HG03354 (cell line): ENCODE results near the gene GRID1.

Source experiments
- ATAC-seq: cut with Tn5 transposase; IDR thresholded peaks from one replicate; pipeline ENCODE4 v1.9.1; 2021; ENCODE audit warnings: mild to moderate bottlenecking; ENCODE audit not compliant: unreplicated experiment, poor library complexity, severe bottlenecking

GRID1 gene

DNA sequence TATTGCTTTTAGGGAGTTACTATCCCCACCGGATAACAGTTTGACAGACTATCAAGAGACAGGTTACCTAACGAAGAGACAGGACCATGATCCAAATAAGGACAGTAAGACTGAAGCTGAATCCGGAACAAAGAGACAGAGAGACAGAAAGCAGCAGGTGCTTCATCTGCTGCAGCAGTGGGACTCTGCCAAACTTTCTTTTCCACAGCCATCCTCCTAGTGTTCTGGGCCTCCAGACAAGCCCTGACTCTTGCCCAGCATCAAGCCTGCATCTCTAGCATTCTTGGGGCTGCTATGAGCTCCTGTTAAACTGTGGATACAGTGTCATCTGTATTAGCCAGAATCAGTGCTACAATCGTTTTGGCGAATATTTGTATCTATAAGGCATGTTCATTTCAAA lies 761.7 kb downstream of the GRID1 start:
- ATAC-seq = no peak

DNA sequence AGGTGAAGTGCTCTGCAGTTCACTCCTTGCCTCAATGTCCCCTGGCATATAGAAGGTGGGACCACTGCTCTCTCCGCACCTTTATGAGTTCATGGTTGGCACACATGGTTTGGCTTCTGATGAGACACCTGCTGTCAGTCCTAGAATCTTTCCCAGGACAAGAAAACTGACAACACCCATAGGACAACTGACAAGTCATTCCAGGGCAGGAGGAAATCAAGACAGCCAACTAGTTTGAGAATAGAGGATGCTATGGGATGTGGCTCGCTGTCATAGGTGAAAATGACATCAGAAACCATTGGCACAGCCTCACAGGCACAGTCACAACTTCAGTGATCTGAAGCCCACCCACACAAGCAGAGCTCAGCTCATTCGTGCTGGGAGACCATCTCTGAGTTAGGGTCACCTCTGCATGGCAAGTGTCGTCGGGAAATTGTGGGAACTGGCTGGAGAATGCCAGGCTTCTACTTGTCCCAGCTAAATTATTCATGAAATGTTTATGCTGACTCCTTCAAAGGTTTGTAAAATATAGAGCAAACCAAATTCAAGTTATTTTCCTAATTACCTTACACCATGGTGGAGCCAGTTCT lies 762.4 kb downstream of the GRID1 start:
- no peak for ATAC-seq

DNA sequence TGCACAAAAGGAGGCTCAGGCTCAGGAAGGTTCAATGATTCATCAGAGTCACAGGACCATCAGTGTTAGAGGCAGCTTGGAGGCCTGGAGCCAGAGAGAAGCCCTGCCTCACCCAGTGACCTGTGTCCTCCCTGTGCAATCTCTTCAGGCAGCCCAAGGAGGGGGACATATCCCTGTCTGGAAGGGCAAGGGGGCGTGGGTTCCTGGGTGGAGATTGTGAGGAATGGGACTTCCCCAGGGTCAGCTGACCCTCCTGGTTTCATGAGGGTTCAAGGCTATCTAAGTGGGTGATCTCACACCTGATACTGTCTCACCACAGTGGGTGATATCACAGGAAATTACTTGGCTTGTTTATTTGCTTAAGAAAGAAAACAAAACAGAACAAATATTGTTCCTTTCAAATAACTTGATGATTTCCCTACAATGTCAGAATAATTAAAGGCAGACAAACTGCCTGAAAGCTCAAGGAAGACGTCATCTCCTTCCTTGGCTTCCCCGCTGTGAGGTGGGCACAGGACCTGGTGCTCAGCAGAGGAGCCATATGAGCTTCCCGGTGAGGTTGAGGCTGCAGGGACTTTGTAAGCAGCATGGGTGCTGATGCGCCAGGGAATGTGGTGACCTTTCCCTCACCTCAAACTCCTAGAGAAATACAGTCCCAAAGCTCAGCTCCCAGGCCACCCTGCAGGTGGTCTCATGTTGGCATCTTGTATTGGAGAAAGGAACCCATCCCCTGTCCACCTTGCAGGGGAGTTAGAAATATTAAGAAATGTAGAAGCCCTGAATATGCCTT lies 763.2 kb downstream of the GRID1 start:
- no peak for ATAC-seq

GRCh38 chr10:85602713-85603112 lies 763.9 kb downstream of the GRID1 start:
- ATAC-seq = no peak

- no peak for ATAC-seq
These were observed 764.3 kb downstream of the GRID1 start for GRCh38 chr10:85602306-85602705.

- no peak for ATAC-seq
These were observed 765.1 kb downstream of the GRID1 start for GRCh38 chr10:85601526-85601925.

GRCh38 chr10:85600744-85601081 lies 765.9 kb downstream of the GRID1 start:
- no peak for ATAC-seq

- no peak for ATAC-seq
These were observed 766.4 kb downstream of the GRID1 start for GRCh38 chr10:85600026-85600743.

GRCh38 chr10:85599081-85599480 lies 767.5 kb downstream of the GRID1 start:
- no peak for ATAC-seq

- no peak for ATAC-seq
These were observed 767.9 kb downstream of the GRID1 start for GRCh38 chr10:85598646-85599045.

DNA sequence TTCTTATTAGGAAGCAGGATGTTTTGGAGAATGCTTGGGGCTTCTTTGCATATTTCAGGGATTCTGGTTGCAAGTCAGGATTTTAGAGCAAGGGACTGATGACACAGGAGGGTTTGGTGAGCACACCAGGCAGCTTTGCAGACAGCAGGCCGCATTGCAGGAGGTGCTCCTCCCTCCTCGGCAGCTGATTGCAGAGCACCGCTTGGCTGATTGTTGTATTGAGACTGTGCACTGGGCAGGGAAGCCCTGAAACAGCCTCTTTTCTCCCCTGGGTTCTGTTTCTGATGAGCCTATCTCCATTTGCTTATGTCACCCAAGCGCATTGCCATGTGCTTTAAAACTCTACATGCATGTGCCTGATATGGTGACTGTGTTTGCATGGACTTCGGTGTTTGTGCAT lies 769.6 kb downstream of the GRID1 start:
- ATAC-seq = no peak

- ATAC-seq = no peak
These were observed 770.2 kb downstream of the GRID1 start for GRCh38 chr10:85596389-85596788.

DNA sequence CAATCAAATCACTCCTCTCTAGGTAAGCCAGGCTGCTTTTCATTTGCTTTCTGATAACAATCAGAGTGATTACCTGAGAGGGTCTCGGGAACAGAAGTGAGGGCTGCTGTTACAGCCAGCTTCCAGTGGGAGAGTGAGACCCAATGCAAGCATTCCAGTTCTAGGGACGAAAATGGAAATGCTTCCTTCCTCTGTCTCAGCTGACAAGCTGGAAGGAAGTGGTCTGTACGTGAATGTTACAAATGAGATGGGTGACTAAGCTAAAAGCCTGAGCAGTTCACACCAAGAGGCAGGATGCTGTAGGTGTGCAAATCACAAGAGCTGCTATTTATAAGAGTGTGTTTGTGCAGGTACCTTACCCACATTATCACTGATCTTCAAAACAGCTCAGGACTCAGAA lies 772.4 kb downstream of the GRID1 start:
- no peak for ATAC-seq

- ATAC-seq = no peak
These were observed 773.3 kb downstream of the GRID1 start for GRCh38 chr10:85593226-85593772.

DNA sequence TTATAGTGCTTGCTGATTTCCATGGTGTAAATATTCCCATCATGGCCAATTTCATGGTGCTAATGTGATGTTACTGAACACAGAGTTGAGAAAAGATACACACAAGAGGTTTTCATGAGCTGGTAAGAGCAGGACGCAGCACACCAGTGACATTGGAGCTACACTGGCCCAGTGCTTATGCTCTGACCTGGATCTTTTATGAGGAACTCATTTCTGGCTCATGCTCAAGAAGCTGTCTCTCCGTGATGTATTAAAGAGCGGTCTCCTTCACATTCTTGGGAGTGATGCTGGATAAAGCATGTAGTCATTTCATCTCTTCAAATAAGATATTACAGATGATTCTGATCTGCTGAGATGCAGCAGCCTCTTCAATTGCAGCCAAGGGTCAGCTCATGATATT lies 785.2 kb downstream of the GRID1 start:
- ATAC-seq = no peak

DNA sequence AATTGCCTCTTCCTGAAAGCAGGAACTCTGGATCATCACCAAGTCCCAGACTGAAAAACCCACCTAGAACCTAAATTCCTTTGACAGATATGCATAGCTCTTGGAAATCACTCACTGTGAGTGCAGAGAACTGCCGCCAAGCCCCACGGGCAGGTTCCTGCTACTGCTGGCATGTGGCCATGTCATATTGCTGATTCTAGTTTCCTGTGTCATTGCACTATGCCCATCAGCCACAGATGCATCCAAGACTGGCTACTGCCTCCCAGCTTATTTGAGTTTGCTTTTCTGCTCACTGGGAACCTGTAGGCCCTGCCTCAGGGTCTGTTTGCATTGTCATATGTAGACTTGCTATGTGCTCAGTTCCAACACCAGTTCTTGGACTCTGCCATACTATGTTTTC lies 786.0 kb downstream of the GRID1 start:
- ATAC-seq = no peak

DNA sequence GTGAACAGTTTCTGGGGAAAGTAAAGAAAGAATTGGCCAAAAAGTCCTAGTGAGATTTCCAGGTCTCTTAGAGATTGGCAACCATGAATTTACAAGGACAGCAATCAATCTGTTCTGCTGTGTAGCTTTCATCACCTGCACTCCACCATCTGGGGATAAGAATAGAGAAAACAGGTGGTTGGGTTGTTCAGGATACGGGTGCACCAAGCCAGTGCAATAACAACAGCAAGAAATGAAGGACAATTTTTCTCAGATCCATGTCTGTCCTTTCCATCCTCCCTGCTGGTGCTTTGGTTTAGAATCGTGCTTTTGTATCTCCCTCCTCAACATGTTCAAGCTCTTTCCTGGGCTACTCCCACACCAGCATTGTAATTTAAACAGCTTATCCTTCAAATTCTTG lies 787.7 kb downstream of the GRID1 start:
- ATAC-seq = no peak

DNA sequence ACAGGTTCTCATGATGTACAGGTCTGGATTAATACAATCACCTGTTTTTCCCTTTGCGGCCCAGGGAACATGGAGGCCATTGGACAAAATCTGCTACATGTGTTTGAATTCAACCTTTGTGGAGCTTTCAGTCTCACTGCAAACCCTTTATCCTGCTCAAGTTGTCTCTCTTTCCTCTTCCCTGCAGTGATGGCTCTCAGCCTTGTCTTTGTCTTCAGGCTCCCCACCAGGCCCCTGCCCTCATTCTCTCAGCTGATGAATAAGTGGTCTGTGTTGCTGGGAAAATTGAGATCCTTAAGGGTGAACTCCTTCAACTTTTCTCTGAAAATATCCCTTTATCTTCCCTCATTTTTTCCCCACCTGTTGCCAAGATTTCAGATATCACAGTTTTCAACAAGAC lies 791.2 kb downstream of the GRID1 start:
- no peak for ATAC-seq

DNA sequence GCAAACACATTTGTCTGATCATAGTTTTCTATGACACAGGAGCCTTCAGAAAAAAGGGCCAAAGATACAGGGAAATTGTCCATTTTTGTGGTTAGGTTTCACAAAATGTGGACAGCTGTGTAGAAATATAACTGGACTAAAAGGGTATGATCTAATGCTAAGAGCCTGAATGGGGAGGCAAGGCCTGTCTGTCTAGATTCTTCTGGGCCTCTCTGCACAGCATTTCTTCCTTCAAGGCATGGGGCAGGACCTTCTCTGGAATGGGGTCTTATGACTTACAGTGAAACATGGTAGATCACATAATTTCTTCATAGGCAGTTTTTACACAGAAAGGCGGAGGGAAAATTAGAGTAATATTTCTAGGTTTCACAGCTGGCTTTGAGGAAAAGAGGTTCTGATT lies 795.7 kb downstream of the GRID1 start:
- ATAC-seq = no peak

- no peak for ATAC-seq
These were observed 801.2 kb downstream of the GRID1 start for GRCh38 chr10:85565381-85565780.

- ATAC-seq = no peak
These were observed 808.1 kb downstream of the GRID1 start for GRCh38 chr10:85558533-85558932.
